Right atrium auricular region (tissue), 2 donors: ENCODE measurements around the gene STXBP3. TPM values are rescaled to one million over a fixed set of nuclear protein-coding genes. Genes with fewer than 3 reads are reported as not detected.

ENCODE experiments used
- DNase-seq: peaks from one replicate; pipeline ENCODE4 v3.0.0-alpha.2; 2019; ENCODE audit warnings: low spot score
- H3K27ac ChIP-seq, 2 donors: fragments of 200-600 bp; sonication (generic); 1 replicate in 1 of 2; 2 replicates in 1 of 2; pipeline ENCODE4 v1.5.1; 2016 to 2019
- H3K27me3 ChIP-seq, 2 donors: fragments of 200-600 bp; sonication (generic); one replicate each; pipeline versions ENCODE4 v1.5.1 to v1.6.0; 2017 to 2019
- H3K36me3 ChIP-seq: fragments of 200-600 bp; sonication (generic); one replicate; pipeline ENCODE4 v1.5.1; 2016
- H3K4me1 ChIP-seq, 2 donors: fragments of 200-600 bp; sonication (generic); one replicate each; pipeline versions ENCODE4 v1.5.1 to v1.6.0; 2017 to 2019
- H3K4me3 ChIP-seq, 2 donors: fragments of 200-600 bp; sonication (generic); 1 replicate in 1 of 2; 2 replicates in 1 of 2; pipeline ENCODE4 v1.5.1; 2017 to 2019; ENCODE audit warnings: mild to moderate bottlenecking in 1 of 2, moderate library complexity in 1 of 2
- H3K9me3 ChIP-seq, 2 donors: fragments of 200-600 bp; sonication (generic); one replicate each; pipeline ENCODE4 v1.5.1; 2019
- CTCF ChIP-seq, 2 donors: fragments of 200-600 bp; sonication (generic); IDR thresholded peaks; one replicate each; pipeline ENCODE4 v1.5.1; 2019; ENCODE audit warnings: antibody characterized with exemption in 2 of 2
- total RNA-seq, 2 donors: library from RNA; depleted of rRNA; stranded (reverse); fragments of >200 nt; gene quantifications; one replicate each; pipeline ENCODE4 v1.1.0, GENCODE V29; 2016

STXBP3 gene
- total RNA-seq, 2 donors from 2014 or later = 26.4 to 27.7 TPM

- Histone ChIP-seq H3K27me3 (no peaks in the 10 kb centered on the region), H3K4me3 (no peak overlapping the region), H3K36me3 (no peaks in the 10 kb centered on the region), H3K27ac (peak overlapping the region; percentile 66 to 84), H3K4me1 (peaks cover 0 to 46% of the 10 kb centered on the region in 2 donors), H3K9me3 (no peaks in the 10 kb centered on the region)
- no peak for TF ChIP-seq CTCF (IDR thresholded peaks at IDR 0.05)
- no peak for DNase-seq
These were observed 83.0 kb downstream of the STXBP3 start for GRCh38 chr1:108829498-108829916.

GRCh38 chr1:108830119-108831008 is 83.9 kb downstream of the STXBP3 start:
- H3K27ac ChIP-seq = peak overlapping the region; percentile 66 to 84
- H3K36me3 ChIP-seq = no peaks in the 10 kb centered on the region
- DNase-seq = peak; percentile 87
- no peaks in the 10 kb centered on the region for H3K27me3 ChIP-seq
- peaks cover 0 to 46% of the 10 kb centered on the region in 2 donors for H3K4me1 ChIP-seq
- TF ChIP-seq CTCF (IDR thresholded peaks at IDR 0.05) = no peak
- no peak overlapping the region for H3K4me3 ChIP-seq
- no peaks in the 10 kb centered on the region for H3K9me3 ChIP-seq

GRCh38 chr1:108831225-108831624 is 84.8 kb downstream of the STXBP3 start:
- DNase-seq = no peak
- TF ChIP-seq CTCF (IDR thresholded peaks at IDR 0.05) = no peak
- H3K27ac ChIP-seq = peak overlapping the region; percentile 66 to 84
- H3K9me3 ChIP-seq = no peaks in the 10 kb centered on the region
- no peaks in the 10 kb centered on the region for H3K36me3 ChIP-seq
- H3K4me1 ChIP-seq = peaks cover 0 to 41% of the 10 kb centered on the region in 2 donors
- H3K27me3 ChIP-seq = no peaks in the 10 kb centered on the region
- H3K4me3 ChIP-seq = no peak overlapping the region

GRCh38 chr1:108832929-108833328 is 86.5 kb downstream of the STXBP3 start:
- no peak for TF ChIP-seq CTCF (IDR thresholded peaks at IDR 0.05)
- Histone ChIP-seq H3K27ac (no peak overlapping the region), H3K9me3 (no peaks in the 10 kb centered on the region), H3K27me3 (no peaks in the 10 kb centered on the region), H3K4me3 (no peak overlapping the region), H3K4me1 (peaks cover 0 to 37% of the 10 kb centered on the region in 2 donors), H3K36me3 (no peaks in the 10 kb centered on the region)
- no peak for DNase-seq

- no peak for TF ChIP-seq CTCF (IDR thresholded peaks at IDR 0.05)
- Histone ChIP-seq H3K27ac (peak overlapping the region in 1 of 2 donors; percentile 56), H3K9me3 (no peaks in the 10 kb centered on the region), H3K4me1 (peaks cover 0 to 16% of the 10 kb centered on the region in 2 donors), H3K4me3 (no peak overlapping the region), H3K27me3 (no peaks in the 10 kb centered on the region), H3K36me3 (no peaks in the 10 kb centered on the region)
- DNase-seq = no peak
These were observed 95.2 kb downstream of the STXBP3 start for GRCh38 chr1:108841703-108842102.
